HepG2 (cell line): Measurements from ENCODE around the gene DNAAF9. TPM values are rescaled to one million over a fixed set of nuclear protein-coding genes. Genes with fewer than 3 reads are reported as not detected.

Experiments
- ATF3 ChIP-seq: sonication (generic); formaldehyde crosslinking; IDR thresholded peaks from 2 replicates; pipeline ENCODE4 v1.4.0; 2020; ENCODE audit warnings: missing genetic modification reagents
- BATF2 ChIP-seq: sonication (generic); formaldehyde crosslinking; IDR thresholded peaks from 2 replicates; pipeline ENCODE4 v1.8.0; 2022; ENCODE audit warnings: mild to moderate bottlenecking, missing genetic modification reagents, moderate library complexity
- BORCS8-MEF2B ChIP-seq: sonication (generic); formaldehyde crosslinking; IDR thresholded peaks from 2 replicates; pipeline ENCODE4 v1.8.0; 2022; ENCODE audit warnings: mild to moderate bottlenecking, missing genetic modification reagents
- DR1 ChIP-seq: sonication (generic); formaldehyde crosslinking; IDR thresholded peaks from 2 replicates; pipeline ENCODE4 v1.8.0; 2021; ENCODE audit warnings: mild to moderate bottlenecking, missing genetic modification reagents, inconsistent platforms
- HCFC1 ChIP-seq: fragments of 150-350 bp; IDR thresholded peaks from 2 replicates; pipeline ENCODE4 v1.6.1; 2014; ENCODE audit warnings: low read depth, low read length
- HNF1A ChIP-seq, 2 experiments: sonication (generic) in 1 of 2; formaldehyde crosslinking in 1 of 2; IDR thresholded peaks; 2 replicates each; pipeline versions ENCODE4 v1.4.0 to v1.6.1; 2016 to 2020; ENCODE audit warnings: borderline replicate concordance in 1 of 2, low read depth in 1 of 2, mild to moderate bottlenecking in 1 of 2, missing genetic modification reagents in 1 of 2
- PATZ1 ChIP-seq: sonication (generic); formaldehyde crosslinking; IDR thresholded peaks from 2 replicates; pipeline ENCODE4 v1.4.0; 2020; ENCODE audit warnings: missing genetic modification reagents
- ZBTB38 ChIP-seq: sonication (generic); formaldehyde crosslinking; IDR thresholded peaks from 2 replicates; pipeline ENCODE4 v1.5.1; 2020; ENCODE audit warnings: mild to moderate bottlenecking, missing genetic modification reagents
- ZC3H13 ChIP-seq: sonication (generic); formaldehyde crosslinking; IDR thresholded peaks from 2 replicates; pipeline ENCODE4 v1.8.1; 2023; ENCODE audit warnings: mild to moderate bottlenecking, missing genetic modification reagents, moderate library complexity
- ZNF34 ChIP-seq: sonication (generic); formaldehyde crosslinking; IDR thresholded peaks from 2 replicates; pipeline ENCODE4 v1.4.0; 2020; ENCODE audit warnings: mild to moderate bottlenecking, missing genetic modification reagents, borderline replicate concordance
- ZNF407 ChIP-seq: sonication (generic); formaldehyde crosslinking; IDR thresholded peaks from one replicate; pipeline ENCODE4 v1.5.1; 2020; ENCODE audit warnings: mild to moderate bottlenecking, missing genetic modification reagents; ENCODE audit errors: not compliant biosample characterization
- ZNF451 ChIP-seq: sonication (generic); formaldehyde crosslinking; IDR thresholded peaks from 2 replicates; pipeline ENCODE4 v1.5.0; 2020; ENCODE audit warnings: mild to moderate bottlenecking, missing genetic modification reagents
- polyA plus RNA-seq, 8 experiments: library from polyadenylated mRNA; depleted of rRNA in 3 of 8; stranded (reverse) in 7 of 8; unstranded in 1 of 8; fragments of >200 nt; fragmentation: Illumina TruSeq in 4 of 8; extraction: Trizol in 4 of 8; gene quantifications; 2 replicates each; pipeline versions ENCODE4 v1.2.1 to v1.2.3, GENCODE V29; 2011 to 2016; ENCODE audit warnings: low read depth in 4 of 8, missing spikeins in 1 of 8, mixed read lengths in 1 of 8; ENCODE audit not compliant: insufficient read depth in 1 of 8
- total RNA-seq, 5 experiments: library from RNA; depleted of rRNA; stranded (reverse); fragments of >200 nt; fragmentation: Illumina TruSeq; extraction: Trizol; gene quantifications; 2 replicates each; pipeline ENCODE4 v1.2.3, GENCODE V29; 2016; ENCODE audit warnings: low read depth in 1 of 5

DNAAF9 gene
- total and polyA plus RNA-seq, 2 of the 13 experiments (the other 11 are each of a cell fraction or from before 2014, with no cell fraction given) = 10.5 to 14.9 TPM

GRCh38 chr20:3407040-3407770 lies at the start of gene DNAAF9 (continued):
- no peak for TF ChIP-seq ATF3 (CRISPR knock-in tag)
- peak; percentile 30 for TF ChIP-seq ZNF407 (CRISPR knock-in tag)
- TF ChIP-seq HNF1A (IDR thresholded peaks at IDR 0.05; ENCODE audit: low read depth) = no peak
- peak; percentile 6; the same call in 1 of the 2 replicates for TF ChIP-seq HNF1A (CRISPR knock-in tag; IDR thresholded peaks at IDR 0.05; ENCODE audit: borderline replicate concordance)
- no peak for TF ChIP-seq HCFC1
- TF ChIP-seq ZBTB38 = peak; percentile 66; the same call in 1 of the 2 replicates
- peak; percentile 63; the same call in 1 of the 2 replicates for TF ChIP-seq BATF2
- TF ChIP-seq ZNF451 (CRISPR knock-in tag) = no peak; the same call in 1 of the 2 replicates
- TF ChIP-seq DR1 (CRISPR knock-in tag) = no peak
- TF ChIP-seq ZNF34 (CRISPR knock-in tag) = peak; percentile 15; the same call in 1 of the 2 replicates
- peak; percentile 51 for TF ChIP-seq ZC3H13 (CRISPR knock-in tag)
- TF ChIP-seq BORCS8-MEF2B (CRISPR knock-in tag) = peak; percentile 88
- TF ChIP-seq PATZ1 = peak; percentile 81
